ENCODE data around the gene ZNF600. TPM values are rescaled to one million over a fixed set of nuclear protein-coding genes. Genes with fewer than 3 reads are reported as not detected.
"Not testable (repeated sequence)": the region's sequence is repeated elsewhere in the genome, so short reads cannot be mapped to it uniquely, and the experiment has no call there.

Gene ZNF600
- total RNA-seq, 2 donors from 2014 or later = 7.3 to 10.9 TPM

GRCh38 chr19:52739576-52739975 is 47.0 kb downstream of the ZNF600 start:
- no peaks in the 10 kb centered on the region for H3K9me3 ChIP-seq
- DNase-seq (no peak), ATAC-seq (no peak)
- H3K36me3 ChIP-seq (replicated peaks in 1 of 2; ENCODE audit: insufficient read depth in 1 of 2, low read depth in 2 of 2) = no peaks in the 10 kb centered on the region
- no peak for TF ChIP-seq POLR2A (IDR thresholded peaks at IDR 0.05)
- no peak for TF ChIP-seq CTCF (IDR thresholded peaks at IDR 0.05)
- intact Hi-C loops (cut with DNase I) = no loop called here
- no peak overlapping the region for H3K27ac ChIP-seq
- WGBS, 2 donors = 79 to 84% methylated on average over 13 to 14 of the region's 14 CpGs
- no peaks in the 10 kb centered on the region for H3K27me3 ChIP-seq
- no peak overlapping the region for H3K4me3 ChIP-seq
- H3K4me1 ChIP-seq = peaks cover 23% of the 10 kb centered on the region

- Histone ChIP-seq H3K4me1 (peaks cover 35% of the 10 kb centered on the region), H3K27ac (peak overlapping the region; percentile 65 to 90 (median 84)), H3K9me3 (no peaks in the 10 kb centered on the region), H3K27me3 (no peaks in the 10 kb centered on the region), H3K36me3 (replicated peaks in 1 of 2; ENCODE audit: insufficient read depth in 1 of 2, low read depth in 2 of 2) (no peaks in the 10 kb centered on the region), H3K4me3 (no peak overlapping the region)
- TF ChIP-seq CTCF (IDR thresholded peaks at IDR 0.05) (no peak), POLR2A (IDR thresholded peaks at IDR 0.05) (no peak)
- intact Hi-C loops (cut with DNase I) = no loop called here
- DNase-seq = peak; percentile 47 to 61 (median 53)
- peak; percentile 20 for ATAC-seq
- 55 to 66% methylated on average over 18 of the region's 18 CpGs for WGBS, 2 donors
These were observed 50.9 kb downstream of the ZNF600 start for GRCh38 chr19:52735734-52736133.

GRCh38 chr19:52734893-52735661 is 51.5 kb downstream of the ZNF600 start, which contains the start of gene ZNF611:
ZNF611 (minus strand) TSS chr19:52735044; CDS start chr19:52715894, 19,150 bp downstream.
- ATAC-seq = peak; percentile 98
- Histone ChIP-seq H3K9me3 (no peaks in the 10 kb centered on the region), H3K4me3 (peak within 1 kb of the TSS; percentile 24 to 68), H3K27ac (peak within 1 kb of the TSS; percentile 65 to 90 (median 84)), H3K36me3 (replicated peaks in 1 of 2; ENCODE audit: insufficient read depth in 1 of 2, low read depth in 2 of 2) (no peaks in the 10 kb centered on the region), H3K27me3 (no peaks in the 10 kb centered on the region), H3K4me1 (peaks cover 30% of the 10 kb centered on the region)
- 4 to 6% methylated on average over 20 to 38 of the region's 38 CpGs for WGBS, 2 donors
- TF ChIP-seq CTCF (IDR thresholded peaks at IDR 0.05) = peak; percentile 46 to 88 (median 74)
- TF ChIP-seq POLR2A (IDR thresholded peaks at IDR 0.05) = peak; percentile 47 to 90 (median 87)
- intact Hi-C loops (cut with DNase I) = no loop called here
- DNase-seq = peak; percentile 98 to 99 (median 99)

- WGBS, 2 donors = 0 to 1% methylated on average over 26 to 38 of the region's 39 CpGs
- no peaks in the 10 kb centered on the region for H3K9me3 ChIP-seq
- H3K27ac ChIP-seq = peak overlapping the region; percentile 60 to 90 (median 84)
- peaks cover 28% of the 10 kb centered on the region for H3K4me1 ChIP-seq
- intact Hi-C loops (cut with DNase I) = no loop called here
- H3K4me3 ChIP-seq = peak overlapping the region; percentile 24 to 68
- no peaks in the 10 kb centered on the region for H3K36me3 ChIP-seq (replicated peaks in 1 of 2; ENCODE audit: insufficient read depth in 1 of 2, low read depth in 2 of 2)
- TF ChIP-seq POLR2A (IDR thresholded peaks at IDR 0.05) (no peak), CTCF (IDR thresholded peaks at IDR 0.05) (no peak)
- ATAC-seq (peak; percentile 15), DNase-seq (peak in 1 of 4 donors; percentile 24)
- H3K27me3 ChIP-seq = no peaks in the 10 kb centered on the region
These were observed 52.2 kb downstream of the ZNF600 start for GRCh38 chr19:52734331-52734892.

GRCh38 chr19:52726051-52726450 is 60.5 kb downstream of the ZNF600 start:
- H3K36me3 ChIP-seq (replicated peaks in 1 of 2; ENCODE audit: insufficient read depth in 1 of 2, low read depth in 2 of 2); H3K27me3 ChIP-seq; DNase-seq; ATAC-seq; H3K4me3 ChIP-seq; intact Hi-C loops (cut with DNase I); H3K27ac ChIP-seq; H3K9me3 ChIP-seq; H3K4me1 ChIP-seq: not testable (repeated sequence)
- 93 to 94% methylated on average over 9 to 16 of the region's 16 CpGs for WGBS, 2 donors

Measured in body of pancreas (tissue), 4 donors.